Measurements from ENCODE around the gene PMAIP1.

Gene PMAIP1

DNA sequence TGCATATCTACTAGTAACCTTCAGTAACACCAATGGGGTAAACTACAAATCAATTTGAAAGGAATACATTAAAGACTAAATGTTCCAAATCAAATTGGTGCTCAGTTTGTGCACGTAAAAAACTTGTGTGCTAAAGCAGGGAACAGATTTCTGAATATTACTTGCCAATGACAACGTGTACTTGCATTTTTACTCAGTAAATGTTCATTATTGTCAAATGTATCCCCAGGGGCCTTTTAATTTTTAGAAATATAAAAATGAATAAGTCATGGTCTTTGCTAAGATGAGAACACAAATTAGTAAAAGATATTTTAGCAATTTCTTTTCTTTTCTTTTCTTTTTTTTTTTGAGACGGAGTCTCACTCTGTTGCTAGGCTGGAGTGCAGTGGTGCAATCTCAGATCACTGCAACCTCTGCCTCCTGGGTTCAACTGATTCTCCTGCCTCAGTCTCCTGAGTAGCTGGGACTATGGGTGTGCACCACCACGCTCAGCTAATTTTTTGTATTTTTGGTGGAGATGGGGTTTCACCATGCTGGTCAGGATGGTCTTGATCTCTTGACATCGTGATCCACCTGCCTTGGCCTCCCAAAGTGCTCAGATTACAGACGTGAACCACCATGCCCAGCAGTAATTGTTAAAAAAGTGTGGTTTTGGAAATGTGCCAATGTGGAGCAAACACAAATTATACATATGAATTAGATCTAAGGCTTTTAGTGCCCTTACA lies 52.6 kb downstream of the PMAIP1 start:
- DNase-seq, result no peak
